GM19463 (cell line): ENCODE data around the gene SNAPC1.
A peak's percentile ranks its signal among the peaks of the same experiment; 100 is the strongest.
"Not testable (repeated sequence)": the region's sequence is repeated elsewhere in the genome, so short reads cannot be mapped to it uniquely, and the experiment has no call there.

Experiments
- ATAC-seq: cut with Tn5 transposase; IDR thresholded peaks from one replicate; pipeline ENCODE4 v1.9.1; 2021; ENCODE audit warnings: mild to moderate bottlenecking, moderate library complexity; ENCODE audit not compliant: unreplicated experiment

Gene SNAPC1, protein sequence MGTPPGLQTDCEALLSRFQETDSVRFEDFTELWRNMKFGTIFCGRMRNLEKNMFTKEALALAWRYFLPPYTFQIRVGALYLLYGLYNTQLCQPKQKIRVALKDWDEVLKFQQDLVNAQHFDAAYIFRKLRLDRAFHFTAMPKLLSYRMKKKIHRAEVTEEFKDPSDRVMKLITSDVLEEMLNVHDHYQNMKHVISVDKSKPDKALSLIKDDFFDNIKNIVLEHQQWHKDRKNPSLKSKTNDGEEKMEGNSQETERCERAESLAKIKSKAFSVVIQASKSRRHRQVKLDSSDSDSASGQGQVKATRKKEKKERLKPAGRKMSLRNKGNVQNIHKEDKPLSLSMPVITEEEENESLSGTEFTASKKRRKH

GRCh38 chr14:61761959-61762786 is at the start of gene SNAPC1:
Gene SNAPC1, plus strand, starts transcription at chr14:61762420. Its CDS starts 41 bp downstream, at chr14:61762461.
- ATAC-seq, result peak; percentile 99

DNA sequence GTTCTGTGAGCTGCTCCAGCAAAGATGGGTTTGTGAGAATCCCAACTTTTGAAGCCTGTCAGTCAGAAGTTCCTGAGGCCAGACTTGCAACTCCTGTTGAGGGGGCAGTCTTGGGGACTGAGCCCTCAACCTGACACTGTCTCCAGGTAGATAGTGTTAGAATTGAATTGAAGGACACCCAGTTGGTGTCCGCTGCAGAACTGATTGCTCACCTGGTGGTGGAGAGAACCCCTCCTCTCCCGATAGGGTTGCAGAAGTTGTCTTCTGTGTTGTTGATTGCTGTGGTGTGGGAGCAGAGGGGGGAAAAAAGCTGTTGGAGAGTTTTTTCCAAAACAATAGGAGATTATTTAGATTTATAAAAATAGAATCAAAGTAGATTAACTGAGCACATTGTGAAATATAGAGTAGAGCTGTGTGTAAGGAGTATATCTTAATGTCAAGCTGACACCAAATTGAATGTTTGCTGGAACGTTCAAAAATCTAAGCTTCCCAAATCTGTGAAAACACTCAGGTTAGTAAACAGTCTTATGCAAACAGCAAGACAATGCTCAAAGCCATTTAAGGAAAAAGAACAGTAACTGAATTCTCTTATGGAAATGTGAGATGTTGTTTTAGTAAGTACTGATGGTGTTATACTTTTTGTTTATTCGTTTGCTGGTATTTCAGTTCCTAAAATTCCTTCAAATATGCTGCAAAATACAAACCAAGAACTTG is 48.3 kb upstream of the SNAPC1 start:
- no peak for ATAC-seq

- no peak for ATAC-seq
Measured at GRCh38 chr14:61716956-61717355, 45.3 kb upstream of the SNAPC1 start.

GRCh38 chr14:61718039-61718438 is 44.2 kb upstream of the SNAPC1 start:
- no peak for ATAC-seq

DNA sequence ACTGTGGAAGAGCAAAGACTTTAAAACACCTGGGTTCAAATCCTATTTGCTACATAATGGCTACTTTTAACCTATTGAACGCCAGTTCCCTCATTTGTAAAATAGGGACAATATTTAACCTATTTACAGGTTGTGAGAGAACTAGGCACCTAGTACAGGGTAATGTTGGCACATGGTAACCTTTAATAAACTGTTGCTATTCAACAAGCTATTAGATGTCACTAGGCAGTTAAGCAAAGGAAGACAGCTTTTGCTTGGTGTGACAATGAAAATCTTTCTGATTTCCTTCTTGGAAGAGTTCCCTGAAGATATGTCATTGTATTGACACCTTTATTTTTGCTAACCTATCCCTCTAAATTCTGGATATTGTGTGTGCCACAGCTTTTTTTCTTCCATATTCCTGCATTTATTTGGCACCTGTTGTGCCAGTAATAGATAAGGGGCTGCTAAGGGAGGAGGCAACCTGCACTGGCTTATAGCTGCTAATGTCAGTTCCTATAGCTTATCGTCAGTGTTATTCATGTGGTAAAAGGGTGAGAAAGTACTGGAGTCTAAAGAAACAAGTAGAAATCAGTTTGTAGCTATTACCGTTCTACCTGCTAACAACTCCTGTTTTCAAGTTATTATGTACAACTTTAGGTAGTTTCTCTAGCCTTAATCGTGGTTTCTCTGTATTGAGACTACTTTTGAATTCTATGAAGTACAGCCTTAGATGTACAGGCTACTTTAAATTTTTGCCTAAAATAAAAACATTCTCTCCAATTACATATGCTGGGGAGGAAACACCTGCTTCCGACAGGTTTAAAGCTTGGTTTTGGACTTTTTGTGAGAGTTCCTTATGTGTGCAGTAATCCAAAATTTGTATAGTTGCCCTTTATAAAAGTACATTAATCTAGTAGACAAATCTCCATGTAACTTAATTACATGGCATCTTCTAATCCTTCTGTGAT is 42.6 kb upstream of the SNAPC1 start:
- no peak for ATAC-seq

DNA sequence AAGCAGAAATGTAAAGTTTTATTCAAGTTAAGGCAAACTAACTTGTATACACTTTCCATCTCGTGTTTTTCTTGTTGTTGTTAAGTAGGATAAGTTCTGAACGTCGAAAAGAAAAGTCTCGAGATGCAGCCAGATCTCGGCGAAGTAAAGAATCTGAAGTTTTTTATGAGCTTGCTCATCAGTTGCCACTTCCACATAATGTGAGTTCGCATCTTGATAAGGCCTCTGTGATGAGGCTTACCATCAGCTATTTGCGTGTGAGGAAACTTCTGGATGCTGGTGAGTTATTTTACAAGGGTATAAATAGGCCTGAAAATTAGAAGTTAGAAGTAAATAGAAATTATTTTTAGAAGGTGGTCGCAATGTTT is 41.9 kb upstream of the SNAPC1 start:
- ATAC-seq, result no peak

DNA sequence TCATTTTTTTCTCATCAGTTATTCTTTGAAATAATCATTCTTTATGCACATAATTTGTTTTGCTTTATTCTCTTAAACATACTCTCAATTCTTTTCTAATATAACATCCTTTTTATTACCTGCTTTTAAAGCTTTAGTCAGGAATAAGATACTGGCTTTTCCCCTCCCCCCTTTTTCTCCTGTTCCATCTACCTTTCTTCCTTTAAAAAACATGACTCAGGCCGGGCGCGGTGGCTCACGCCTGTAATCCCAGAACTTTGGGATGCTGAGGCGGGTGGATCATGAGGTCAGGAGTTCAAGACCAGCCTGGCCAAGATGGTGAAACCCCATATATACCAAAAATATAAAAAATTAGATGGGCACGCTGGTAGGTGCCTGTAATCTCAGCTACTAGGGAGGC is 41.5 kb upstream of the SNAPC1 start:
- no peak for ATAC-seq

GRCh38 chr14:61724133-61724532 is 38.1 kb upstream of the SNAPC1 start:
- no peak for ATAC-seq

- ATAC-seq, result no peak
Measured at GRCh38 chr14:61726778-61727658, 35.2 kb upstream of the SNAPC1 start.

DNA sequence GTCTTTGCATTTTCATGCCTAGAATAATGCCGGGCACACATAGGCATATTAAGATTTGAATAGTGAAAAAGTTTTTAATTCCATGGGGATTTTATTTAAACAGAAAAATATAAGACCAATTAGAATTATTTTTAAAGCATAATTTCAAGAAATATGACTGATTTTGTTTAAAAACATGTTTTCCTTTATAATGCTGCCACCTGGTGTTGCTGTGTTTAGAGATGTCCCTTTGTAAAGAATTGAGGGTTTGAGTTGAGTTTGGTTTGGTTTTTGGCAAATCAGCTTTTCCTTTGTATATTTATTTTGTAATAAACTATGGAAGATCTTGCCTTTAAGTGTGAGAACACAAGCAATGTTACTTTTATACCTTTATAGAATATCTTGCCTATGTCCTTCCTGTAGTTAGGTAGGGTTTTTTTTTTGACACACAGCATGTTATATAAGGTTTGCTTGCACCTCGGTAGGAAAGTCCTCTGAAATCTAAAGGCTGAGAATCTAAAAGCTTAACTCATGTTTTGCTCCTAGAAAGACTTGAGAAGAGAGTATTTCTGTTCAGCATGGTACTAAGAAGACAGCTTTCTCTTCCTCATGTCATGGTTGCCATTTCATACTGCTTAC is 31.4 kb upstream of the SNAPC1 start:
- no peak for ATAC-seq

- no peak for ATAC-seq
Measured at GRCh38 chr14:61733972-61734371, 28.2 kb upstream of the SNAPC1 start.

DNA sequence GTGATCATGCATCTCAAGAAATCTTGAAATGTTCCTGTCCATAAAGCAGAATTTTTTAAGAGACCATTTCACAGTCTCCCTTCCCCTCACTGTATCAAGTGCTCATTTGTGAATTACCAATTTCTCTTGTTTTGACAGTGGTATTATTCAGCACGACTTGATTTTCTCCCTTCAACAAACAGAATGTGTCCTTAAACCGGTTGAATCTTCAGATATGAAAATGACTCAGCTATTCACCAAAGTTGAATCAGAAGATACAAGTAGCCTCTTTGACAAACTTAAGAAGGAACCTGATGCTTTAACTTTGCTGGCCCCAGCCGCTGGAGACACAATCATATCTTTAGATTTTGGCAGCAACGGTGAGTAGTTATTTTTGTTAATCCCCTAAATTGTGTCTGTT is 25.5 kb upstream of the SNAPC1 start:
- ATAC-seq, result no peak

- ATAC-seq, result no peak
Measured at GRCh38 chr14:61737915-61738314, 24.3 kb upstream of the SNAPC1 start.

DNA sequence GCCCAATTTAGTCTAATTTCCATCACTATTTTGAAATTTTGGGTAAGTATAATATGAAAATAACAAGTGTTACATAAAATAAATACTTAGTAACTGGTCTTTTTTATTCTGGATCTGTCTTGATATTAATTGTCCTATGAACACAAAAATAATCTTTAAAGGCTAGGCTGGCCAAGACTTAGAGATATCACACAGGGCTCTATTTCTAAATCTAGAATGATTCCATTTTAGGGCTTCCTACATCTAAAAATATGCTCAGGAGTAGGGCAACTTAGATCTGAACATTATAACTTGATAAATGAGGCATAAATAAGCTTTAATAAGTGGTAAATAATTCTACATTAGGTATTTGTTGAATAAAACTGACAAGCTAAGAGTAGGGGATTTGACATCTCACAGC is 23.1 kb upstream of the SNAPC1 start:
- ATAC-seq, result no peak

GRCh38 chr14:61742371-61742770 is 19.8 kb upstream of the SNAPC1 start:
- ATAC-seq, result no peak

DNA sequence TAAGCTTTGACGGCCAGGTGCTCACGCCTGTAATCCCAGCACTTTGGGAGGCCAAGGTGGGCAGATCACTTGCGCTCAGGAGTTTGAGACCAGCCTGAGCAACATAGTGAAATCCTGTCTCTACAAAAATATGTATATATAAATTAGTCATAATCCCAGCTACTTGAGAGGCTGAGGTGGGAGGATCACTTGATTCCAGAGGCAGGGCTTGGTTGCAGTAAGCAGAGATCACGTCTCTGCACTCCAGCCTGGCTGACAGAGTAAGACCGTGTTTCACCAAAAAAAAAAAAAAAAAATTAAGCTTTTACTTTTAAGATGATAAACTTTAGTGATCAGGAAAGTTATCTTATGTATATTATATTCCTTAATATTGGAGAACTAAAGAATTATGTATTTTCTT is 18.0 kb upstream of the SNAPC1 start:
- no peak for ATAC-seq

DNA sequence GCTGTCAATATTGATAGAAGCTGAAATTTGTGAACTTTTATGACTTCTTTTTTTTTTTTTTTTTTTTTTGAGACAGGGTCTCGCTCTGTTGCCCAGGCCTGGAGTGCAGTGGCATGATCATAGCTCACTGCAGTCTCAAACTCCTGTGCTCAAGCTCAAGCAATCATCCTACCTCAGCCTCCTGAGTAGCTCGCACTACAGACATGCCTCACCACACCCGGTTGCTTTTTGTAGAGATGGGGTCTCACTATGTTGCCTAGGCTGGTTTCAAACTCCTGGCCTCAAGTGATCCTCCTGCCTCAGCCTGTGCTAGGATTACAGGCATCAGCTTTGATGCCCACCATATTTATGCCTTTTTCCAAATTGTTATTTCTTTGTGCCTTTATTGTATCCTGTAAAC is 15.9 kb upstream of the SNAPC1 start:
- ATAC-seq, result not testable (repeated sequence)

DNA sequence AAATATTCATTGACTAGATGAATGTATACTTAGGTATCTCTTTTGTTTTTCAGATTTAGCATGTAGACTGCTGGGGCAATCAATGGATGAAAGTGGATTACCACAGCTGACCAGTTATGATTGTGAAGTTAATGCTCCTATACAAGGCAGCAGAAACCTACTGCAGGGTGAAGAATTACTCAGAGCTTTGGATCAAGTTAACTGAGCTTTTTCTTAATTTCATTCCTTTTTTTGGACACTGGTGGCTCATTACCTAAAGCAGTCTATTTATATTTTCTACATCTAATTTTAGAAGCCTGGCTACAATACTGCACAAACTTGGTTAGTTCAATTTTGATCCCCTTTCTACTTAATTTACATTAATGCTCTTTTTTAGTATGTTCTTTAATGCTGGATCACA is 15.3 kb upstream of the SNAPC1 start:
- no peak for ATAC-seq

DNA sequence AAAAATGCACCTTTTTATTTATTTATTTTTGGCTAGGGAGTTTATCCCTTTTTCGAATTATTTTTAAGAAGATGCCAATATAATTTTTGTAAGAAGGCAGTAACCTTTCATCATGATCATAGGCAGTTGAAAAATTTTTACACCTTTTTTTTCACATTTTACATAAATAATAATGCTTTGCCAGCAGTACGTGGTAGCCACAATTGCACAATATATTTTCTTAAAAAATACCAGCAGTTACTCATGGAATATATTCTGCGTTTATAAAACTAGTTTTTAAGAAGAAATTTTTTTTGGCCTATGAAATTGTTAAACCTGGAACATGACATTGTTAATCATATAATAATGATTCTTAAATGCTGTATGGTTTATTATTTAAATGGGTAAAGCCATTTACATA is 14.9 kb upstream of the SNAPC1 start:
- no peak for ATAC-seq
